ENCODE data around the gene BRD3OS. TPM values are rescaled to one million over a fixed set of nuclear protein-coding genes. Genes with fewer than 3 reads are reported as not detected.
A peak's percentile ranks its signal among the peaks of the same experiment; 100 is the strongest.

BRD3OS gene
- total and polyA plus RNA-seq, 2 experiments from 2014 or later: 9.2 to 16.0 TPM

GRCh38 chr9:134056483-134057306 lies 31.4 kb downstream of the BRD3OS start:
- peaks cover 26% of the 10 kb centered on the region for H3K4me1 Mint-ChIP-seq
- no peak overlapping the region for H3K4me3 ChIP-seq
- no peak overlapping the region for H2AFZ ChIP-seq
- H3K4me1 ChIP-seq (ENCODE audit: insufficient read depth): no peaks in the 10 kb centered on the region; the same call in 1 of the 2 replicates
- H3K79me2 ChIP-seq (replicated peaks; ENCODE audit: insufficient read depth): peaks cover 83% of the 10 kb centered on the region
- peaks cover 10% of the 10 kb centered on the region; the same call in 1 of the 2 replicates for H3K36me3 ChIP-seq (ENCODE audit: insufficient read depth)
- H3K9me3 Mint-ChIP-seq: no peaks in the 10 kb centered on the region
- H3K9me2 ChIP-seq (ENCODE audit: insufficient read depth): no peaks in the 10 kb centered on the region
- DNase-seq (ENCODE audit: low spot score) (no peak), ATAC-seq (no peak)
- no peaks in the 10 kb centered on the region for H3K27me3 ChIP-seq (ENCODE audit: insufficient read depth)
- peaks cover 21% of the 10 kb centered on the region for H4K20me1 ChIP-seq (replicated peaks; ENCODE audit: insufficient read depth)
- peaks cover 15% of the 10 kb centered on the region for H3K27me3 Mint-ChIP-seq (ENCODE audit: insufficient read depth, low read depth, poor library complexity)
- H3F3A ChIP-seq (replicated peaks; ENCODE audit: low read depth): no peaks in the 10 kb centered on the region
- no peak overlapping the region for H3K4me2 ChIP-seq
- peaks cover 13% of the 10 kb centered on the region for H3K36me3 Mint-ChIP-seq (ENCODE audit: low read depth)
- H3K27ac Mint-ChIP-seq: peak overlapping the region; percentile 83
- no peak overlapping the region; the same call in 2 of the 3 replicates for H3K4me3 Mint-ChIP-seq
- no peak overlapping the region for H3K27ac ChIP-seq (ENCODE audit: low read depth)
- no peak for TF ChIP-seq EZH2 (IDR thresholded peaks at IDR 0.05; ENCODE audit: low read depth, unreplicated experiment)
- no peak for TF ChIP-seq REST (IDR thresholded peaks at IDR 0.05; ENCODE audit: unreplicated experiment)
- no peak for TF ChIP-seq EZH2phosphoT487 (IDR thresholded peaks at IDR 0.05; ENCODE audit: unreplicated experiment)
- no peak for TF ChIP-seq ZNF462 (CRISPR knock-in tag; IDR thresholded peaks at IDR 0.05)
- TF ChIP-seq ZNF331 (CRISPR knock-in tag; IDR thresholded peaks at IDR 0.05; ENCODE audit: low read depth): no peak
- no peak for TF ChIP-seq STAT1 (IDR thresholded peaks at IDR 0.05; ENCODE audit: unreplicated experiment)
- TF ChIP-seq JUNB (IDR thresholded peaks at IDR 0.05; ENCODE audit: unreplicated experiment): no peak
- TF ChIP-seq ETS1 (IDR thresholded peaks at IDR 0.05): no peak
- TF ChIP-seq CTCF (conservative IDR thresholded peaks at IDR 0.05; ENCODE audit: low read depth in 2 of 2): no peak
- no peak for TF ChIP-seq POLR2AphosphoS5 (IDR thresholded peaks at IDR 0.05; ENCODE audit: low read depth)
- no peak for TF ChIP-seq ZNF114 (CRISPR knock-in tag; IDR thresholded peaks at IDR 0.05)
- TF ChIP-seq NANOG (IDR thresholded peaks at IDR 0.05; ENCODE audit: borderline replicate concordance): no peak
- no peak for TF ChIP-seq CREB1 (CRISPR knock-in tag; IDR thresholded peaks at IDR 0.05; ENCODE audit: low read depth)
